Measurements from ENCODE around the gene TROAP.
A peak's percentile ranks its signal among the peaks of the same experiment; 100 is the strongest.

TROAP gene

DNA sequence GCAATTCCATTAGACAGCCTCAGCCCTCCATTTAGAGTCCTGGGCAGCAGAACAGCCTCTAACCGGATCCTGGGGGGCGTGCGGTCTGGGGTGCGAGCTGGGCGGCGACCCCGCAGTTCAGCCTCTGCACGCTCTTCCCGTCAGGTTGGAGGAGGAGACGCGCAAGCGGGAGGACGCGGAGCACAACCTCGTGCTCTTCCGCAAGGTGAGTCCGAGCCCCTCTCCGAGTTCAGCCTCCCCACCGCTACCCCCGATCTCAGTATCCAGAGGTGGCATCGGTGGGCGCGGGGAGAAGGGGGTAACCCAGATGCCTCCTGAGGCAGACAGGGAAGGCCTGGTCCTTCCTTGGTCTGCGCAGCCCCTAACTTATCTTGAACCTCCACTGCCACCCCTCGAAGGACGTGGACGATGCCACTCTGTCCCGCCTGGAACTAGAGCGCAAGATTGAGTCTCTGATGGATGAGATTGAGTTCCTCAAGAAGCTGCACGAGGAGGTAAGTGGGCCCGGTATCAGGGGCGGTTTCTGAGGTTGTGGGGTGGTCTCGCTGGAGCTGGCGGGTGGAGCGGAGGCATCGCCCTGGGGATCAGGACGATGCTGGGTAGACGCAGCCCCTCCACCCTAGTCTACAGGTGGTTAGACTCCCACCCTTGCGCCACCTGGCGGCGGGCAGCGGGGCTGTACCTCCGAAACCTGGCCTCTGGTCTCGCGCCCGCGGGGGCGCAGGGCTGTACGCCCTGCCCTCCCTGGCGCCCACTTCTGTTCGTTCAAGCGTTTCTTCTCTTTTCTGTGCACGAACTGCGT lies 26.8 kb upstream of the TROAP start (continued):
- TF ChIP-seq, protein P1, sequence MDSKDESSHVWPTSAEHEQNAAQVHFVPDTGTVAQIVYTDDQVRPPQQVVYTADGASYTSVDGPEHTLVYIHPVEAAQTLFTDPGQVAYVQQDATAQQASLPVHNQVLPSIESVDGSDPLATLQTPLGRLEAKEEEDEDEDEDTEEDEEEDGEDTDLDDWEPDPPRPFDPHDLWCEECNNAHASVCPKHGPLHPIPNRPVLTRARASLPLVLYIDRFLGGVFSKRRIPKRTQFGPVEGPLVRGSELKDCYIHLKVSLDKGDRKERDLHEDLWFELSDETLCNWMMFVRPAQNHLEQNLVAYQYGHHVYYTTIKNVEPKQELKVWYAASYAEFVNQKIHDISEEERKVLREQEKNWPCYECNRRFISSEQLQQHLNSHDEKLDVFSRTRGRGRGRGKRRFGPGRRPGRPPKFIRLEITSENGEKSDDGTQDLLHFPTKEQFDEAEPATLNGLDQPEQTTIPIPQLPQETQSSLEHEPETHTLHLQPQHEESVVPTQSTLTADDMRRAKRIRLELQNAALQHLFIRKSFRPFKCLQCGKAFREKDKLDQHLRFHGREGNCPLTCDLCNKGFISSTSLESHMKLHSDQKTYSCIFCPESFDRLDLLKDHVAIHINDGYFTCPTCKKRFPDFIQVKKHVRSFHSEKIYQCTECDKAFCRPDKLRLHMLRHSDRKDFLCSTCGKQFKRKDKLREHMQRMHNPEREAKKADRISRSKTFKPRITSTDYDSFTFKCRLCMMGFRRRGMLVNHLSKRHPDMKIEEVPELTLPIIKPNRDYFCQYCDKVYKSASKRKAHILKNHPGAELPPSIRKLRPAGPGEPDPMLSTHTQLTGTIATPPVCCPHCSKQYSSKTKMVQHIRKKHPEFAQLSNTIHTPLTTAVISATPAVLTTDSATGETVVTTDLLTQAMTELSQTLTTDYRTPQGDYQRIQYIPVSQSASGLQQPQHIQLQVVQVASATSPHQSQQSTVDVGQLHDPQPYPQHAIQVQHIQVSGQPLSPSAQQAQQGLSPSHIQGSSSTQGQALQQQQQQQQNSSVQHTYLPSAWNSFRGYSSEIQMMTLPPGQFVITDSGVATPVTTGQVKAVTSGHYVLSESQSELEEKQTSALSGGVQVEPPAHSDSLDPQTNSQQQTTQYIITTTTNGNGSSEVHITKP (tag by site-specific recombination; IDR thresholded peaks at IDR 0.05) = no peak
- no peak for TF ChIP-seq OVOL3 (tag by site-specific recombination; IDR thresholded peaks at IDR 0.05)
- TF ChIP-seq ZNF560 (tag by site-specific recombination; IDR thresholded peaks at IDR 0.05; ENCODE audit: borderline replicate concordance) = no peak
- TF ChIP-seq ZFP37 (tag by site-specific recombination; IDR thresholded peaks at IDR 0.05) = no peak
- TF ChIP-seq ZBTB7A (tag by site-specific recombination; IDR thresholded peaks at IDR 0.05; ENCODE audit: low read depth) = peak; percentile 33; the same call in 1 of the 2 replicates
- no peak for TF ChIP-seq ZNF184 (tag by site-specific recombination; IDR thresholded peaks at IDR 0.05)
- TF ChIP-seq ZNF585B (tag by site-specific recombination; IDR thresholded peaks at IDR 0.05) = no peak
- TF ChIP-seq, protein P2, sequence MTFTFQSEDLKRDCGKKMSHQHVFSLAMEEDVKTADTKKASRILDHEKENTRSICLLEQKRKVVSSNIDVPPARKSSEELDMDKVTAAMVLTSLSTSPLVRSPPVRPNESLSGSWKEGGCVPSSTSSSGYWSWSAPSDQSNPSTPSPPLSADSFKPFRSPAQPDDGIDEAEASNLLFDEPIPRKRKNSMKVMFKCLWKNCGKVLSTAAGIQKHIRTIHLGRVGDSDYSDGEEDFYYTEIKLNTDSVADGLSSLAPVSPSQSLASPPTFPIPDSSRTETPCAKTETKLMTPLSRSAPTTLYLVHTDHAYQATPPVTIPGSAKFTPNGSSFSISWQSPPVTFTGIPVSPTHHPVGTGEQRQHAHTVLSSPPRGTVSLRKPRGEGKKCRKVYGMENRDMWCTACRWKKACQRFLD (tag by site-specific recombination; IDR thresholded peaks at IDR 0.05) = no peak
- TF ChIP-seq ZNF335 (tag by site-specific recombination; conservative IDR thresholded peaks at IDR 0.05) = no peak
- no peak for TF ChIP-seq TRIM28 (IDR thresholded peaks at IDR 0.05; ENCODE audit: borderline replicate concordance, low read length)
- no peak for TF ChIP-seq ZNF473 (tag by site-specific recombination; IDR thresholded peaks at IDR 0.05)
- TF ChIP-seq ZFP3 (tag by site-specific recombination; IDR thresholded peaks at IDR 0.05; ENCODE audit: low read depth) = no peak
- no peak for TF ChIP-seq YY1 (tag by site-specific recombination; IDR thresholded peaks at IDR 0.05)
- no peak; the same call in 1 of the 2 replicates for TF ChIP-seq ZNF610 (tag by site-specific recombination; IDR thresholded peaks at IDR 0.05; ENCODE audit: borderline replicate concordance)
- no peak for TF ChIP-seq ZBTB1 (tag by site-specific recombination; IDR thresholded peaks at IDR 0.05)
- TF ChIP-seq, protein P3, sequence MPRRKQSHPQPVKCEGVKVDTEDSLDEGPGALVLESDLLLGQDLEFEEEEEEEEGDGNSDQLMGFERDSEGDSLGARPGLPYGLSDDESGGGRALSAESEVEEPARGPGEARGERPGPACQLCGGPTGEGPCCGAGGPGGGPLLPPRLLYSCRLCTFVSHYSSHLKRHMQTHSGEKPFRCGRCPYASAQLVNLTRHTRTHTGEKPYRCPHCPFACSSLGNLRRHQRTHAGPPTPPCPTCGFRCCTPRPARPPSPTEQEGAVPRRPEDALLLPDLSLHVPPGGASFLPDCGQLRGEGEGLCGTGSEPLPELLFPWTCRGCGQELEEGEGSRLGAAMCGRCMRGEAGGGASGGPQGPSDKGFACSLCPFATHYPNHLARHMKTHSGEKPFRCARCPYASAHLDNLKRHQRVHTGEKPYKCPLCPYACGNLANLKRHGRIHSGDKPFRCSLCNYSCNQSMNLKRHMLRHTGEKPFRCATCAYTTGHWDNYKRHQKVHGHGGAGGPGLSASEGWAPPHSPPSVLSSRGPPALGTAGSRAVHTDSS (tag by site-specific recombination; IDR thresholded peaks at IDR 0.05) = no peak
- no peak for TF ChIP-seq ZNF571 (tag by site-specific recombination; IDR thresholded peaks at IDR 0.05)
- TF ChIP-seq ZNF140 (tag by site-specific recombination; IDR thresholded peaks at IDR 0.05) = no peak
- no peak for TF ChIP-seq ZNF48 (tag by site-specific recombination; IDR thresholded peaks at IDR 0.05)
- TF ChIP-seq, protein P4, sequence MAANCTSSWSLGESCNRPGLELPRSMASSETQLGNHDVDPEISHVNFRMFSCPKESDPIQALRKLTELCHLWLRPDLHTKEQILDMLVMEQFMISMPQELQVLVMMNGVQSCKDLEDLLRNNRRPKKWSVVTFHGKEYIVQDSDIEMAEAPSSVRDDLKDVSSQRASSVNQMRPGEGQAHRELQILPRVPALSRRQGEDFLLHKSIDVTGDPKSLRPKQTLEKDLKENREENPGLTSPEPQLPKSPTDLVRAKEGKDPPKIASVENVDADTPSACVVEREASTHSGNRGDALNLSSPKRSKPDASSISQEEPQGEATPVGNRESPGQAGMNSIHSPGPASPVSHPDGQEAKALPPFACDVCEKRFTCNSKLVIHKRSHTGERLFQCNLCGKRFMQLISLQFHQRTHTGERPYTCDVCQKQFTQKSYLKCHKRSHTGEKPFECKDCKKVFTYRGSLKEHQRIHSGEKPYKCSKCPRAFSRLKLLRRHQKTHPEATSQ (tag by site-specific recombination; IDR thresholded peaks at IDR 0.05) = no peak
- TF ChIP-seq, protein P5, sequence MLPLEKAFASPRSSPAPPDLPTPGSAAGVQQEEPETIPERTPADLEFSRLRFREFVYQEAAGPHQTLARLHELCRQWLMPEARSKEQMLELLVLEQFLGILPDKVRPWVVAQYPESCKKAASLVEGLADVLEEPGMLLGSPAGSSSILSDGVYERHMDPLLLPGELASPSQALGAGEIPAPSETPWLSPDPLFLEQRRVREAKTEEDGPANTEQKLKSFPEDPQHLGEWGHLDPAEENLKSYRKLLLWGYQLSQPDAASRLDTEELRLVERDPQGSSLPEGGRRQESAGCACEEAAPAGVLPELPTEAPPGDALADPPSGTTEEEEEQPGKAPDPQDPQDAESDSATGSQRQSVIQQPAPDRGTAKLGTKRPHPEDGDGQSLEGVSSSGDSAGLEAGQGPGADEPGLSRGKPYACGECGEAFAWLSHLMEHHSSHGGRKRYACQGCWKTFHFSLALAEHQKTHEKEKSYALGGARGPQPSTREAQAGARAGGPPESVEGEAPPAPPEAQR (tag by site-specific recombination; IDR thresholded peaks at IDR 0.05) = no peak
- TF ChIP-seq PRDM1 (tag by site-specific recombination; IDR thresholded peaks at IDR 0.05) = no peak
- TF ChIP-seq, protein P6, sequence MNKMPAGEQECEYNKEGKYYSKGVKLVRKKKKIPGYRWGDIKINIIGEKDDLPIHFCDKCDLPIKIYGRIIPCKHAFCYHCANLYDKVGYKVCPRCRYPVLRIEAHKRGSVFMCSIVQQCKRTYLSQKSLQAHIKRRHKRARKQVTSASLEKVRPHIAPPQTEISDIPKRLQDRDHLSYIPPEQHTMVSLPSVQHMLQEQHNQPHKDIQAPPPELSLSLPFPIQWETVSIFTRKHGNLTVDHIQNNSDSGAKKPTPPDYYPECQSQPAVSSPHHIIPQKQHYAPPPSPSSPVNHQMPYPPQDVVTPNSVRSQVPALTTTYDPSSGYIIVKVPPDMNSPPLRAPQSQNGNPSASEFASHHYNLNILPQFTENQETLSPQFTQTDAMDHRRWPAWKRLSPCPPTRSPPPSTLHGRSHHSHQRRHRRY (tag by site-specific recombination; IDR thresholded peaks at IDR 0.05) = no peak
- no peak for TF ChIP-seq ZBTB21 (tag by site-specific recombination; IDR thresholded peaks at IDR 0.05)
- no peak for TF ChIP-seq ZNF596 (tag by site-specific recombination; IDR thresholded peaks at IDR 0.05)
- TF ChIP-seq, protein P7, sequence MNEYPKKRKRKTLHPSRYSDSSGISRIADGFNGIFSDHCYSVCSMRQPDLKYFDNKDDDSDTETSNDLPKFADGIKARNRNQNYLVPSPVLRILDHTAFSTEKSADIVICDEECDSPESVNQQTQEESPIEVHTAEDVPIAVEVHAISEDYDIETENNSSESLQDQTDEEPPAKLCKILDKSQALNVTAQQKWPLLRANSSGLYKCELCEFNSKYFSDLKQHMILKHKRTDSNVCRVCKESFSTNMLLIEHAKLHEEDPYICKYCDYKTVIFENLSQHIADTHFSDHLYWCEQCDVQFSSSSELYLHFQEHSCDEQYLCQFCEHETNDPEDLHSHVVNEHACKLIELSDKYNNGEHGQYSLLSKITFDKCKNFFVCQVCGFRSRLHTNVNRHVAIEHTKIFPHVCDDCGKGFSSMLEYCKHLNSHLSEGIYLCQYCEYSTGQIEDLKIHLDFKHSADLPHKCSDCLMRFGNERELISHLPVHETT (tag by site-specific recombination; IDR thresholded peaks at IDR 0.05) = no peak
- no peak for TF ChIP-seq ZNF521 (tag by site-specific recombination; IDR thresholded peaks at IDR 0.05)
- no peak for TF ChIP-seq ZNF37A (tag by site-specific recombination; IDR thresholded peaks at IDR 0.05)
- TF ChIP-seq ZNF777 (tag by site-specific recombination; IDR thresholded peaks at IDR 0.05; ENCODE audit: borderline replicate concordance) = no peak

All from HEK293 (cell line).